DMS53 treated with DMSO at 0.1 percent for 48 hours (cell line): Measurements from ENCODE around the gene SMTNL2.
"Not testable (repeated sequence)": the region's sequence is repeated elsewhere in the genome, so short reads cannot be mapped to it uniquely, and the experiment has no call there.

ENCODE experiments used
- DNase-seq: peaks from one replicate; lab custom pipeline; 2025; ENCODE audit not compliant: unreplicated experiment; lab: John Stamatoyannopoulos, UW

The SMTNL2 gene

DNA sequence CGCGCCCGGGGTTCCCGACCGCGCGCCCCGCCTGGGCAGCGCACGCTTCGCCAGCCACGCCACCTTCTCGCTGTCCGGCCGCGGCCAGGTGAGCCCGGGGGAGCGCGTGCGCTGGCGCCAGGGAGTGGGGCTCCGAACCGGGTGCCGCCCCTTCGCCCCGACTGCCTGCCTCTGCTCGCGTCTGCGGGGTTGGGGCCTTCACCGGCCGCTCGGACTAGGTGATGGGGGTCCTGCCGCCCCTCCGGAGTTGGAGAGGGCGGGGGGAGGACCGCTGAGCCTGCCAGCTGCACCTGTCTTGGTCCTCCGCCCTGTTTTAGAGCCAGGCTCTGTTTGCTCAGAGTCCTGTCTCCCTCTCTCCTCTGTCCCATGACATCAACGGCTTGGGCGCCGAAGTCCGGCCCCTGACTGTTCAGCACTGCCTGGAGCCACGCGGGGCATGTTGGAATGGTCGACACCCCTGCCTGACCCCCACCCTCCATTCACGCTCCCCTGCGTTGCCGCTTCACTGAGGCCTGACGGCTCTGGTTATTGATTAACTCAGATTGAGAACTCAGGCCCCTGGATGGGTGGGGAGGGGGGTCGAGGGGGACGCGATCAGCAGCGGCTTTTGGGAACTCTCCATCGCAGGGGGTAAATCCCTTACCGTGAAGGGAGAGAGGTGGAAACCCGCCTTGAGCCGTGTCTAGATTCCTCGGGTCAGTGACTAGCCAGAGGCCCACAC, 748 bp downstream of the SMTNL2 start:
- DNase-seq: no peak

DNA sequence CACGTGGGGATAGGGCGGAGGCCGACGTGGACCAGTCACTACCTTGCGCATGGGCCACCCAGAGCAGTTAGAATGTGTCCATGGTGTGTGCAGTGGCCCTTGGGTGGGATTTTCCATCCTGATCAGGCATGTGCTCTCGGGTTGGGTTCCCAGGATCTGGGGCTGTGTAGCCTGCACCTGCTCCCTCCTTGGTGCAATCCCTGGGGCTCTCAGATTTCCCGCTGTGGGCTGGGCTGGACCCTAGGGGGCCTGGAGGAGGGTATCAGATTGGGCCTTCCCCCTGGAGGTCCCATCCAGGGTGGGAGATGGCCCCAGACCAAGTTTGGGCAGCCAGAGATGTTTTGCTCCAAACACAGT, 1.3 kb downstream of the SMTNL2 start:
- no peak for DNase-seq

DNA sequence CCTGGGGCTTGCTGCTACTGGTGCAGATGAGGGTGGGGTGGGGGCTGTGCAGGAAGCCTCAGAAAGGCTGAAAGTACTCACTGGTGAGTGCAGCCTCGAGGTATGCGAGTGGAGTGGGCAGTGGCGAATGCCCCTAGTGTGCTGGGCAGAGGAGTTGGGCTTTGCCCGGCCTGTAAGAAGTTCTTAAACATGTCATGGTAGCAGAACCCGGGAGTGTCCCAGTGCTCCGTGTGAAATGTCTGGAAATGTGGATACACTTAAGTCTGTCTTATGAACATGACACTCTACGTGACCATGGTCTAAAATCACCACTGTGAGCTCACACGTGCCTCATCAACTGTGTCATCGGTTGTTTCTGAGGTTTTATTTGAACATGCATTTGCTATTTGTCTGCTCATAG, 1.7 kb downstream of the SMTNL2 start:
- DNase-seq: no peak

DNA sequence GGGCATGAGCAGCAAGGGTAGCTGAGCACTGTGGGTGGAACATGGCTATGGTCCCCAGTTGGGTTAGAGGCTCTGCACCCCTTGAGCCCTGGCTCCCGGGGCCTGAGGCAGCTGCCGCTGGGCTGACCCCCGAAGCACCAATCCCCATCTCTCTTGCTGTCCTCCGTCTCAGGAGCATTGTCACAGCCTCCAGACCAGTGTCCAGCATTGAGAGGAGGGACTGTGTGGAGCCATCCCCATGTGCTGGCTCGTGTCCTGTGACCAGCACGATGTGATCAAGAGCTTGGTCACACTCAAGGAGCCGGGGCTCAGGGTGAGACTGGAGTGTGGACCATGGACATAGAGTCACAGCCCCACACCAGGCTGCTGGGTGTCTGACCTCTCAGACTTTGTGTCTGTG, 2.9 kb downstream of the SMTNL2 start:
- DNase-seq: no peak

DNA sequence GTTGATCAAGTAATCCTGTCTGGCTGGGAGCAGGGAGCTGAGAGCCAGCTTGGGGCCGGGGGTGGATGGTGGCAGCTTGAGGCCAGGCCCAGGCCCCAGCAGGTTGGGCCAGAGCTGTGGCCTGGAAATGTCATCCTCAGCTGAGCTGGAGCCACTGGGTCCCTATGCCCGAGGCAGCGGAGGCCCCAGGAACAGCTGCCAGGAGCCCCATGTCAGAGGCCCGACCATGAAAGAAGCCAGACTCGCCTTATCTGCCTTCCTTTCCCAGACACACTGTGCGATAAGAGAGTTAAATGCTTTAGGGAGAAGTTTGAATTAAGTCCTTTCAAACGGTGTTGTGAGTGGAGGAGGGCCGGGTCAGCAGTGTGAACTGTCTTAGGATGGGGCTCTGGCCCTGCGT, 3.5 kb downstream of the SMTNL2 start:
- DNase-seq: no peak

DNA sequence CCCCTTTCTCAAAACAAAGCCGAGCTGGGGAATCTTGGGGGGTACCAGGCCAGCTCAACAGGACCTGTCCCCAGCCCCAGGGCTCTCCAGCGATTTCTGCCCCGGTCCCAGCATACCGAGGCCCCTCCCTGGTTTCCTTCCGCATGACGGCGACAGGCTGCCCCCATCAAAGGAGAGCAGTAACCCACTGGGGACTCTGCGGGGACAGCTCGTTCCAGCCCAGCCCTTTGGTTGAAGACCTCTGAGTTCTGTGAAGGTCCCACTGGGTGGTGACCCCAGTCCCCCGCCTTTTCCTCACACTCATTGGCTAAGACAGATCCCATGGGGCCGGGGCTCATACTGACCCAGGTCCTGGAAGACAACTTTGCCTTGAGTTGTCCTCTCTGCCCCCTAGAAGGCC, 4.1 kb downstream of the SMTNL2 start:
- DNase-seq: no peak

DNA sequence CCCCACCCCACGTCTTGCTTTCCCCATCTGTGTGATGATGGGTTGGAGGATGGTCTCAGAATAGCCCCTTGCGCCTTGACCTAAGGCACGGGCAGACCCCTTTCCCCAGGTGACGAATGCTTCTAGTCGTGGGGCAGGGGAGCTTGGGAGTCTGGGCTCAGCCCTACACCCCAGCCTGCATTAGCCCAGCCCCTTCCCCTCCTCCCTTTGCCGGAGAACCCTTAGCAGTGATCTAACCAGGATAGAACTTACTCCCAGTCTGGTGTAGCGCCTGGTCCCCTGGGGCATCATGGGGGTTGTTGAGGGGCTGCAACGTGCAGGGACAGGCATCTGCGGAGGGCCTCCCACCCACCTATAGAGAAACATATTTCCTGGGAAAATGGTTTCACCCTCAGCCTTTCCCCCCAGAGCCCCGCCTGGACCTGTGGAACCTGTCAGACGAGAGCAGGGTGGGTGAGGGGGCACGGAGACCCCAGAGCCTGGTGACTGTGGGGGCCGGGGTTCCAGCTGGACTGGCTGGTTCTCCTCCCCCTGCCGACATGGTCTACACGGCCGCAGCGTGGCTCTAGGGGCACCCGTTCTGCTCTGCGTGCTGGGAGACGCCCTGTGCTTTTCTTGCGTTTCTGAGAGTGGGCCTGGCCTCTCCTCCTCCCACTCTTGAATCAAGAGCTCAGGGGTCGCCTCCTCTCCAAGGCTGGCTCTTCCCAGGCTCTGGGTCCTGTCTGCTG, 4.7 kb downstream of the SMTNL2 start:
- DNase-seq: no peak

DNA sequence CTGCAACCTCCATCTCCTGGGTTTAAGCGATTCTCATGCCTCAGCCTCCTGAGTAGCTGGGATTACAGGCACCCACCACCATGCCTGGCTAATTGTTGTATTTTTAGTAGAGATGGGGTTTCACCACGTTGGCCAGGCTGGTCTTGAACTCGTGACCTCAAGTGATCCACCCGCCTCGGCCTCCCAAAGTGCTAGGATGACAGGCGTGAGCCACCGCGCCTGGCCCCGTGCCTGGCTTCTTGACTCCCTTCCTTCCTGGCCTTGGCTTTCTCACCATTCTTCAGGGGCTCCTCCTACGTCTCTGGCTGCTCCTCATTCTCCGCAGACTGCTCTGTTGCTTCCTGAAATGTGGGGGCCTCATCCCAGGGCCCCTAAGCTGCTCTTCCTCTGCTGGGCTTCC, 5.7 kb downstream of the SMTNL2 start:
- not testable (repeated sequence) for DNase-seq

DNA sequence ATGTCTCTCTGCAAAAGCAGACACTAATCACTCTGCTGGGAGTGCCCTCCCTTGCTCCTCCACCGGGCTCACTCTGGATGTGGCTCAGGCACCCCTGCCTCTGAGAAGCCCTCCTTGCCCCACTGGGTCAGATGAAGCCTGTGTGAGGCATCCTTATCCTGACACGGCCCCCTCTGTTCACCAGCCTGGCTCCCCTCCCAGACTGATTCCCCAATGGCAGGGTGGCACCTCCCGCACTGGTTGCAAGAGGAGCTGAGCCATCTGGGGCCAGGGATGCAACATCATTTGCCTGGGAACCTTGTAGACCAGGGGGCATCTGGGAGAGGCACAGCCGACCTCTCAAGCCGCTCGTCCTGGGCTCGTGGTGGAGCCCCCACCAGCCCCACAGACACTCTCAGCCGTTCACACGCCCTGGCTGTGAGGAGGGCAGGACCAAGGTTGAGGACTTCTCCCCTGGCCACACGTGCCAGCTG, 6.7 kb downstream of the SMTNL2 start:
- DNase-seq: no peak

DNA sequence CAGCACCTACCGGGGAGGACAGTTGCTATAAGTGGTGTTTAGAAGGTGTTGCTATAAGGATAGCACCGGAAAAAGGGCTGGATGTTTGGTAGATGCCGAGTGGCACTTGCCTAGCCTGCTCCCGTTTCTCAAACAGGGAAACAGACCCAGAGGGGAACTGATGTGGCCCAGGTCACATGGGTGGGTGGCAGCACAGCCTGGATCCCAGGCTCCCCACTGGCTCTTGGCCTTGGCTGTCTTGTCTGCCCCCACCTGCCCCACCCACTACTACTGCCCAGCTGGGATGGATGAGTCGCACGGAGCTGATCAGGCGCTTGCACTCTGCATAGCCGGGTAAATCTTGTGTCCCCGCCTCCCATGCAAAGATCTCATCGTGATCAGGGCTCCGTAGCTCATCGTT, 7.2 kb downstream of the SMTNL2 start:
- no peak for DNase-seq

DNA sequence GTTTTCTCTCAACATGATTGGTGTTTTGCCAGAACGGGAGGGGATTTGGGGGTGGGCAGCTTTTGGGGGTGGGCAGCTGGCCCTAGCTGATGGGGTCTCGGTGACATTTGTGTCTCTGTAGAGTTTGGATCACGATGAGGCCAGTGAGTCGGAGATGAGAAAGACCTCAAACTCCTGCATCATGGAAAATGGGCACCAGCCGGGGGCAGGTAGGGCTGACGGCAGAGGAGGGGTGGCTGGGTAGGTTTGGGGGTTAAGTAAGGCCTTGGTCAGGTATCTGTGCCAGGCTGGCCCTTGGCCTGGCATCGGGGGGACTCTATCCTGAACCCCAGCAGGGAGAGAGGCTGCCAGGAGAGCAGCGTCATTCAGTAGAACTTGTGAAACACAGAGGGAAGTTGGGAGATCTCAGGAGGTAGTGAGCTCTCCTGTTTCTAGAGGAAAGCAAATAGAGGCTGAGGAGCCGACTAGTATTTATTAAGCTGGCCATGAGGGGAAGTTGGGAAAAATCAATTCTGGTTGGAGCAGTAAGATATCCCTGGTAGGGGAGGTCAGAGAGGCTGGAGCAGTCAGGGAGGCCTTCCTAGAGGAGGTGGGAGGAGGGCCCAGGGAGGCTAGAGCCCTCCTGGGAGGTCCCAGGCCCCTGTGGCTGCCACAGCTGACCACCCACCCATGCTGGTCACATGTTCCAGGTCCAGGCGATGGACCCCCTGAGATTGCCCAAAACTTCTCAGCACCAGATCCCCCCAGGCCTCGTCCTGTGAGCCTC, 8.1 kb downstream of the SMTNL2 start:
- no peak for DNase-seq

DNA sequence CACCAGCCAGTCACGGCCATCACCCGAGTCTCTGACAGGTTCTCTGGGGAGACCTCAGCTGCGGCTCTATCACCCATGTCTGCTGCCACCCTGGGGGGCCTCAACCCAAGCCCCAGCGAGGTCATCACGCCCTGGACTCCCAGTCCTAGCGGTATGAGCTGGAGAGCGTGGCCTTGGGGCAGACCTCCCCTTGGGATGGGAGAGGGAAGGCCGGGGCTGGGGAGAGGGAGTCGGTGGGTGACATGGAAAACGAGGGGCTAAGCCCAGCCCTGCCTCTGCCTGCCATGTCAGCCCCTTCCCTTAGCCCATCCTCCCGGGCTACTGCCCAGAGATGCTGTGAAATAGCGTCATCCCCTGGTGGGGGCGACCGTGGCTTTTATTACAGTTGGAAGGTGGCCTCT, 8.7 kb downstream of the SMTNL2 start:
- no peak for DNase-seq

DNA sequence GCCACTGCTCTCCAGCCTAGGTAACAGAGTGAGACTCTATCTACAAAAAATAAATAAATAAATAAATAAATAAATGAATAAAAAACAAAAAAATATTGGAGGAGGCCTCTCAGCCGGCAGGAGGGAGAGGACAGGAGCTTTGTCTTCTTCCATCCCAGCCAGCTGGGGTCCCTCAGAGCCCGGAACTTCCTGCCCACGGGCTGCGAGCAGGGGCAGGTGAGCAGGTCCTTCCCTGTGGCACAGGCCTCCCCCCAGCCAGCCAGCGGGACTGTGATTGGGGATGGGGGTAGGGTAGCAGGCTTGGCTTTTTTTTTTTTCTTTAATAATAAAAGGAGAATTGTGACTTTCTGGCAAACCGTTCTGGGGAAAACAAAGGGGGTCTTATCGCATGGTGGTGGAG, 10.1 kb downstream of the SMTNL2 start:
- no peak for DNase-seq

DNA sequence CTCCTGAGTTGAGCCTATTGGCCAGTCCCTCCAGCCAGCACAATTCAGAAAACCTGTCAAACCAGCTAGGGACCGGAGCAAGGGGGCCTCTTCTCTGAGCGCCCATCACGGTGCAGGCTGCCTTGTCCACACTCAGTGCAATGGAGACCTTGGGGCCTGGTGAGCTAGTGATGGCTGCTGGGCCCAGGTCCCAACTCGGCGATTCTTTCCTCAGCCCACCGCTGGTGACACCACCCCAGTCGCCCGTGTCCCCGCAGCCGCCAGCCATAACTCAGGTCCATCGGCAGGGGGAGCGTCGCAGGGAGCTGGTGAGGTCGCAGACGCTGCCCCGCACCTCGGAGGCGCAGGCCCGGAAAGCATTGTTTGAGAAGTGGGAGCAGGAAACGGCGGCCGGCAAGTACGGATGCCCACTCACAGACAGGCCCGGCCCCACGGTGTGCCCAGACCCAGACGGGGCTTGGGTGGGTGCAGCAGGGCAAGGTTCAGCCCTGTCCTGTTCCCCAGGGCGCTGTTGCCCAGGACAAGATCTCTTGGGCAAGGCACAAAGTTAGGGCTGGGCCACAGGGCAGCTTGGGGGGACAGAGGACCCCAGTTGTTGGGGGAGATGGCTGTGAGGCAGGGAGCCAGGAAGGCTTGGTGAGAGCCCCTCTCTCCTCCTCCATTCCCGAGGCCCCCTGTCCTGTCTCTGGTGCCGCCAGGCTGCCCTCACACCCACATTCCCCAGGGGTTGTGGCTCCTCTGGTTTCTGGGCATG, 10.8 kb downstream of the SMTNL2 start:
- no peak for DNase-seq

DNA sequence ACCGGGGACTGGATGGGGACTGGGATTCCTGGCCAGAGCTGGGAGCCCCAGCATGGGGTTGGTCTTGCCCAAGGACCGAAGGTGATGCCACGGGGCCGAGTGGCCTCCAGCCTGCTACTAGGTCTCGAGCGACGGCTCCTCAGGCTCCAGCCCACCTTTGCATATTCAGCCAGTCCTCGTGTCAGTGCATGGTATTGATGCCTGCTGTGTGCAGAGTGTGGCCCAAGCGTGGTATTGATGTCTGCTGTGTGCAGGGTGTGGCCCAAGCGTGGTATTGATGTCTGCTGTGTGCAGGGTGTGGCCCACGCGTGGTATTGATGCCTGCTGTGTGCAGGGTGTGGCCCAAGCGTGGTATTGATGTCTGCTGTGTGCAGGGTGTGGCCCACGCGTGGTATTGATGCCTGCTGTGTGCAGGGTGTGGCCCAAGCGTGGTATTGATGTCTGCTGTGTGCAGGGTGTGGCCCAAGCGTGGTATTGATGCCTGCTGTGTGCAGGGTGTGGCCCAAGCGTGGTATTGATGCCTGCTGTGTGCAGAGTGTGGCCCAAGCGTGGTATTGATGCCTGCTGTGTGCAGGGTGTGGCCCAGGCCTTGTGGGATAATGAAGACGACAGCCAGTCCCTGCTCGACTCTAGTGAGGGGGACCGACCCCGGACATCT, 11.5 kb downstream of the SMTNL2 start:
- DNase-seq: not testable (repeated sequence)

DNA sequence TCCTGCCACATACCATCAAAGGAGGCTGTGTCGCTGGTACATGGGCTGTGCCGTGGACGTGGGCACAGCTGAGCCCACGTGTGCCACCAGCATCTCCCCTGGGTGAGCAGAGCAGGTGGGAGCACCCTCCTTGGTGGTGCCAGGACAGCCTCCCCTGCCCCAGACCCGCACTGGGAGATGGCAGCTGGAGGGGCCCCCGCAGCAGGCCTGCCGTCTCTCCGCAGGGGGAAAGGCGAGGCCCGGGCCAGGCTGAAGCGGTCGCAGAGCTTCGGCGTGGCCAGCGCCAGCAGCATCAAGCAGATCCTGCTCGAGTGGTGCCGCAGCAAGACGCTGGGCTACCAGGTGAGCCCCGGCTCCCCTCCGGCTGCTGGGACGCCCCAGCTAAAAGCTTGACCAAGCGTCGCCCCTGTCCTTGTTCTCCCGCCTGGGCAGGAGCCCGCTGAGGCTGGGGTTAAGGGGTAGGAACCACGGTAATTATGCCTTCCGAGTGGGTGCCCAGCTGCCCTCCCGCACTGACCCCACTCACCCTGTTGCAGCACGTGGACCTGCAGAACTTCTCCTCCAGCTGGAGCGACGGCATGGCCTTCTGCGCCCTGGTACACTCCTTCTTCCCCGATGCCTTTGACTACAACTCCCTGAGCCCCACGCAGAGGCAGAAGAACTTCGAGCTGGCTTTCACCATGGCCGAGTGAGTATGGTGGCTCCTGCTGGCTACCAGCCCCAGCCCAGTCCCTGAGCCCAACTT, 12.5 kb downstream of the SMTNL2 start:
- DNase-seq: no peak

DNA sequence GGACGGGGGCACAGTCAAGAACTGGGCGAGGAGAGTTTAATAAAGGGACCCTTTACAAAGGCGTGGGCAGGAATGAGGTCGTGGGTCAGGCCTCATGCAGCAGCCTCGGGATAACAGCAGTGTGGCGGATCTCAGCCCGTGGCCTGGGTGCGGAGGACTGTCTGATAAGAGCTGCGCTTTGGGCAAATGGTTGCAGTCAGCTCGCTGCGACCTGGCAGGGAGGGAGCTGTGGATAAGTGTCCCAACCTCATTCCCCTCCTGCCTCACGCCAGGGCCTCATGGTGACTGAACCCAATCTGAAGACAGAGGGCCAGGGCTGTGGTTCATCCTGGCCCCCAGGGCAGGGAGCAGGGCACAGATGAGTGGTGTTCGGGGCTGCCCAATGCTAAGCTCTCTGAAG, 13.6 kb downstream of the SMTNL2 start:
- no peak for DNase-seq

DNA sequence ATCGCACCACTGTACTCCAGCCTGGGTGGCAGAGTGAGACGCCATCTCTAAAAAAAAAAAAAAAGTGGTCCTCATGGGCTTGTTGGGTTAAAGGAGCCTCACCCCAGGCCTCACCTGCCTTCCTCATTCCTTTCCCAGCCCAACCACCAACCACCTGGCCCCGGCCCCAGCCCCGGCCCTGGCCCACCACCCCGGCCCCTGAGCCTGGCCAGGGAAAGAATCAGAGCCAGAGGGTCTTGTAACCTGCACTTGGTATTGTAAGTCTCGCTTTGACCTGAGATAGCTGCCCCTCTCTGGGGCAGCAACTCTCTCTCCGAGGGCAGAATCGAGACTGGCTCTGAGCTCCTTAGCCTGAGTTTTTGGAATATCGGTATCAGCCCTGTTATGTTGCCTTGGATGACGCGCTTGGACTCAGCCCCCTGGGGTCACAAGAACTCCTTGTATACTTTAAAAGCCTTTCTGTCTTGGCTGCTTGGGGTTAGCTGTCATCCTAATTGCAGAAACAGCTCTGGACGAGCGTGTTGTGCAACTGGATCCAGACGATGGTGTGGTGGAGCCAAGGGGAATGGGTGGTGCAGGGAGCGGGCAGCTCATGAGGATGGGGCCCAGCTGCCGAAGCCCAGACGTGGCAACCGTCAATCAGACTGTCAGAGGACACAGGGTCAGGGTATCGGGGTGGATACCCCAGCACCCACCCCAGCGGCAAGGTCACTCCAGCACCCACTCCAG, 14.6 kb downstream of the SMTNL2 start:
- no peak for DNase-seq

DNA sequence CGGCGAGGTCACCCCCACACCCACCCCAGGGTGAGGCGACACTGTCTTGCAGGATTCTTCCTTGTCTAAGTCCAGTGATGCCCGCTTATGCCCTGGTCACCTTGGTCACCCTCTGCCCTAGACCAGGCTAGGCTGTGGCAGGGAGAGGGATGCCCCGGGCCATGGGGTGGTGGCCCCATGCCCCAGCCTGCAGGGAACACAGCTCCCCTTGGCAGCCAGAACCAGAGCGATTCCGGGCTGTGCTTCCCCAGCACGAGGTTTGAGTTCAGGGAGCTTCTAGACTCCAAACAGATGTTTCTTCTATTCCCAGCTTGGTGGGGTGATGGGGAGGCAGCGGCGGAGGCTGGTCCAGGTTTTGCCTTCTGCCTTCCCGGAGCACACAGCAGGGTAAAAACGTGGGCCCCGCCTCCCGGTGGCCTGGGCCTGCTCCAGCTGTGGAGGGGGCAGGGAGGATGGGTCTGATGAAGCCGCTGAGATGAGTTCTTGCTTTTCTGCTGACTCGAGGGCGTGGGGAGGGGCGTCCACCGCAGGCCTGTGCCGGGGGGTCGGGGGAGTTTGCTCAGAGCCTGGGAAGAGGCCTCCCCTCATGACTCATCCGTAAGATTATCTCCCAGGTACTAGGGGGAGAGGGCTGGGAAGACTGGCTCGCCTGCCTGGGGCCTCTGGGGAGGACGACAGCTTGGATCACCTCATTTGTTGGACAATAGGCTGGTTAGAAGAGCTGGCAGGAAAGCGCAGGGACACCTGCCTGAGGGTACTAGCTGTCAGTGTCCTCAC, 15.4 kb downstream of the SMTNL2 start:
- DNase-seq: no peak
